ENCODE data around the gene CTPS2. TPM values are rescaled to one million over a fixed set of nuclear protein-coding genes. Genes with fewer than 3 reads are reported as not detected.
"Not testable (repeated sequence)": the region's sequence is repeated elsewhere in the genome, so short reads cannot be mapped to it uniquely, and the experiment has no call there.

The CTPS2 gene
- total RNA-seq, 6 donors from 2014 or later: 5.1 to 30.1 (median 10.7) TPM

GRCh38 chrX:16603822-16604221, 108.6 kb downstream of the CTPS2 start:
- peaks cover 0 to 4% (median 0%) of the 10 kb centered on the region in 4 donors for H3K4me1 ChIP-seq
- H3K36me3 ChIP-seq: no peaks in the 10 kb centered on the region
- TF ChIP-seq EP300 (IDR thresholded peaks at IDR 0.05): no peak
- no peak for TF ChIP-seq POLR2A (IDR thresholded peaks at IDR 0.05)
- TF ChIP-seq CTCF (IDR thresholded peaks at IDR 0.05): no peak
- no peak for TF ChIP-seq POLR2AphosphoS5 (IDR thresholded peaks at IDR 0.05)
- H3K27ac ChIP-seq: no peak overlapping the region
- H3K27me3 ChIP-seq: no peaks in the 10 kb centered on the region
- 61 to 73% methylated on average over 4 of the region's 4 CpGs for WGBS, 2 donors
- DNase-seq: no peak
- H3K9me3 ChIP-seq: no peaks in the 10 kb centered on the region
- H3K4me3 ChIP-seq: no peak overlapping the region
- no peak for ATAC-seq (ENCODE audit: low FRiP score in 2 of 2)

- not testable (repeated sequence) for H3K27ac ChIP-seq; H3K4me3 ChIP-seq; DNase-seq; ATAC-seq (ENCODE audit: low FRiP score in 2 of 2); H3K36me3 ChIP-seq; H3K27me3 ChIP-seq; H3K9me3 ChIP-seq; H3K4me1 ChIP-seq
- WGBS, 2 donors: 96 to 100% methylated on average over 4 to 6 of the region's 6 CpGs
These were observed 109.2 kb downstream of the CTPS2 start for GRCh38 chrX:16603235-16603634.

GRCh38 chrX:16601885-16602284, 110.6 kb downstream of the CTPS2 start:
- 83 to 94% methylated on average over 4 of the region's 4 CpGs for WGBS, 2 donors
- Histone ChIP-seq H3K9me3 (no peaks in the 10 kb centered on the region), H3K4me3 (no peak overlapping the region), H3K27ac (no peak overlapping the region), H3K4me1 (peaks cover 0 to 4% (median 0%) of the 10 kb centered on the region in 4 donors), H3K36me3 (no peaks in the 10 kb centered on the region), H3K27me3 (no peaks in the 10 kb centered on the region)
- ATAC-seq (ENCODE audit: low FRiP score in 2 of 2): no peak
- no peak for DNase-seq
- TF ChIP-seq EP300 (IDR thresholded peaks at IDR 0.05): no peak
- no peak for TF ChIP-seq POLR2A (IDR thresholded peaks at IDR 0.05)
- TF ChIP-seq CTCF (IDR thresholded peaks at IDR 0.05): no peak
- TF ChIP-seq POLR2AphosphoS5 (IDR thresholded peaks at IDR 0.05): no peak

- no peak for DNase-seq
- TF ChIP-seq POLR2AphosphoS5 (IDR thresholded peaks at IDR 0.05) (no peak), POLR2A (IDR thresholded peaks at IDR 0.05) (no peak), EP300 (IDR thresholded peaks at IDR 0.05) (no peak), CTCF (IDR thresholded peaks at IDR 0.05) (no peak)
- H3K4me3 ChIP-seq: no peak overlapping the region
- H3K9me3 ChIP-seq: no peaks in the 10 kb centered on the region
- WGBS, 2 donors: 82 to 83% methylated on average over 3 of the region's 3 CpGs
- no peaks in the 10 kb centered on the region for H3K27me3 ChIP-seq
- H3K27ac ChIP-seq: no peak overlapping the region
- ATAC-seq (ENCODE audit: low FRiP score in 2 of 2): no peak
- H3K36me3 ChIP-seq: no peaks in the 10 kb centered on the region
- H3K4me1 ChIP-seq: no peaks in the 10 kb centered on the region
These were observed 118.0 kb downstream of the CTPS2 start for GRCh38 chrX:16594490-16594889.

GRCh38 chrX:16593801-16594200, 118.7 kb downstream of the CTPS2 start:
- no peaks in the 10 kb centered on the region for H3K27me3 ChIP-seq
- no peak overlapping the region for H3K27ac ChIP-seq
- DNase-seq: no peak
- TF ChIP-seq CTCF (IDR thresholded peaks at IDR 0.05): no peak
- TF ChIP-seq EP300 (IDR thresholded peaks at IDR 0.05): no peak
- TF ChIP-seq POLR2AphosphoS5 (IDR thresholded peaks at IDR 0.05): no peak
- TF ChIP-seq POLR2A (IDR thresholded peaks at IDR 0.05): no peak
- ATAC-seq (ENCODE audit: low FRiP score in 2 of 2): no peak
- no peaks in the 10 kb centered on the region for H3K9me3 ChIP-seq
- no peak overlapping the region for H3K4me3 ChIP-seq
- WGBS, 2 donors: 29 to 52% methylated on average over 1 to 4 of the region's 4 CpGs
- H3K36me3 ChIP-seq: peaks cover 0 to 3% (median 0%) of the 10 kb centered on the region in 4 donors
- H3K4me1 ChIP-seq: no peaks in the 10 kb centered on the region

All from upper lobe of left lung (tissue), 6 donors.